GM19099 (cell line): ENCODE results near the gene CDH4.

Experiments
- POLR2A ChIP-seq: IDR thresholded peaks from 3 replicates; pipeline ENCODE4 v1.6.1; 2011; ENCODE audit warnings: low read depth; ENCODE audit not compliant: insufficient read length; ENCODE audit errors: extremely low read depth

Gene CDH4

DNA sequence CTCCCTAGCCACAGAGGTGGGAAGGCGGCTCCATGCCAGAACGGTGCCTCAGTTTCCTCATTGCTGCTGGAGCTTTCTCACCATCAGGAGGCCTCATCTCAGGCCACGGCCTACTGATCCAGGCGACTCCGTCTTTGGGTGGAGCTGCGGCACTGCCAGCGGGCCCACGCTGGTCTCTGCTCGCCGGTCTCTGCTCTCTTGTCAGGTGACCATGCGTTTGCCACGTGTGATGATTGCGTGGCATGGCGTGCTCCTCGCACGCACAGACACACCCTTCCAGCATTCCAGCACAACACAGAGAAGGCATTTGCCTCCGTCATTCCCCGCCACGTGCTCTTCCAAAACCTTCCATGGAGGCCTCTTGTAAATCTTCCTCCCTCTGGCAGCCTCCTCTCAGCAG is 271.1 kb downstream of the CDH4 start:
- no peak for TF ChIP-seq POLR2A

DNA sequence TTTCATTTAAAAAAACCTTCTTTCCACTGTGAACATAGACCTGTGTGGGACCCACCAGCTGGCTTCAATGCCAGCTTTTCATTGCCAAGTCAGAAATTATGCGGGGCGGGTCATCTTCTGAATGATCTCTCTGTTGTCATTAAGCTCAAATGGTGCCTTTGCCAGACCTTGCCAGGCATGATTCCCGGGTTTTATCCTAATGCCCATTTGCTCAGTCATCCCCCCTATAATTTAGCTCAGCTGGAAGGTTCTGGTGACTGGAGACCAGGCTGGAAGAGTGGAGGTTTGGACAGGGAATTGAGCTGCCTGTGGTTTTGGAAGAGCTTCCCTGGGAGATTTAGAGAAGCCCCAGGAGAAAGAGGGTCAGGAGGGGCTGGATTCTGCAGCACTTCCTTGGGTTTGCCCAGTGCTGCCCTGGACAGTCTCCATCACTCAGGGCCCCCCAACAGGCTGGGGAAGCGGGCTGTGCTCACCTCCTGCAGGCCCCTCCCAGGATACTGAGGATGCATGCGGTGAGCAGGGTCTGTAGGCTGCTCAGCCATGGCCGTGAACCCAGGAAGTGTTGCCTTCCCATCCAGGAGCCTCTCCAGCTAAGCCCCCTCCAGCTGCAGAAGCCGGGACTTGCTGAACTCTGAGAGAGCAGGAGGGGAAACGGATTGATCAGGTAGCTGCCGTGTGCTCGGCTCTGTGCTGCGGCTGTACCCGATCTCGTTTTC is 273.0 kb downstream of the CDH4 start:
- TF ChIP-seq POLR2A, result no peak

DNA sequence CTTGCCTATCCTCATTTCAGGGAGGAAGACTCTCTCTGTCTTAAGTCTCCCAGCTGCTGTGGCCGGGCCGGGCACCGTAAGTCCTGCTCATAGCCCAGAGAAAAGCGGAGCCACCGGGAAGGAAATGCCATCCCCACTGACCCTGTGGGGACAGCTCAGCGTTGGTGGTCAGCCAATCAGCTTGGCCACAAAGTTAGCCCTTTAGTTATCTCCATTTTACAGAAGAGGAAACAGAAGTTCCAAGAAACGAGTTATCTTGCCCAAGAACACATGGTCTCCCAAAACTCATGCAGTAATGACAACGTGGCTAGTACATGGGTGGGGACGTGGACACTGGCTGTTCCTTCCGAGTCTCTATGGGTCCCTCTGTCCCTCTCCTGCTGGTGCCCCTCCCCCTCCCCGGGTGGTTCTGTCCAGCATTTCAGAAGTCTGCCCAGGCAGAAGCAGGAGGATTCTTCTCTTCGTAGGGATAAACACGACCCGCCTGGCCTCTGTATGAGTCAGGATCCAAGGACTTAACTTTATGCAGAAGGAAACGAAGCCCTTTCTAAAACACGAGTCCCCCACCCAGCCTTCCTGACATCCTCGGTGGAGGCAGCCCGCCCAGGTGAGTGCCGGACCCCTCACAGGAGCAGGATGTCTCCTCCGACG is 273.8 kb downstream of the CDH4 start:
- TF ChIP-seq POLR2A, result no peak

DNA sequence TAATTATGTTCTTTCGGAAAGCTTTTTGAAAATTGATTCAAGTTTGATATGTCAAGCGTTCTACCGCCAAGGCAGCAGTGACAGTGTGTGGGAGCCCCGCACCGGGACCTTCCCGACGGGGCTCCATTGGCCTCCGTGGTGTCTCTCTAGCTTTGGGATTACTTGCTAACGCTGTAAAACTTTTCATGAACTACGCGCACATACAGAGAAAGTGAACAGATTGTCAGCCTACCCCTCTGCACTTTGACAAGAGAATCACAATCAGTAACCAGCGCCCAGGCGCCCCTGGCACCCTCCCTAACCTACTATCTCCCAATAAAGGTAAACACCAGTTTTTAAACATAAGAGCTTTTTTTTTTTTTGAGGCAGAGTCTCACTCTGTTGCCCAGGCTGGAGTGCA is 274.8 kb downstream of the CDH4 start:
- TF ChIP-seq POLR2A, result no peak

DNA sequence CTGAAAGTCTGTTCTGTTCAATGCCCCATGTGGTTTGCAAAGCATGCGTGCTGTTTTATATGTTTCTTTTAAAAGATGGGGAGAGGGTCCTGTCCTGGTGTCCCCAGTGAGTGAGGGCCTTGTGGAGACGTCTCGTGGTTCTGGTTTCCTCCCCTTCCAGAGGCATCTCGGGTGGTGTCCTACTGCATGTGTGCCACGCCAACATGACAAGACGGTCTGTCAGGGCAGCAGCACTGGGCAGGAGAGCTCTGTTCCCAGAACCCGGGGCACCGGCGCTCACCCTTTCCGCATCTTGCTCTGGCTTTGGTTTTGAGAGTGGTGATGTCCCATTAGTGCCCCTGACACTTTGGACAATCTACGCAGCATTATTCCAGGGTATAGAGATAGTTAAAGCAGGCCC is 275.6 kb downstream of the CDH4 start:
- TF ChIP-seq POLR2A, result no peak

DNA sequence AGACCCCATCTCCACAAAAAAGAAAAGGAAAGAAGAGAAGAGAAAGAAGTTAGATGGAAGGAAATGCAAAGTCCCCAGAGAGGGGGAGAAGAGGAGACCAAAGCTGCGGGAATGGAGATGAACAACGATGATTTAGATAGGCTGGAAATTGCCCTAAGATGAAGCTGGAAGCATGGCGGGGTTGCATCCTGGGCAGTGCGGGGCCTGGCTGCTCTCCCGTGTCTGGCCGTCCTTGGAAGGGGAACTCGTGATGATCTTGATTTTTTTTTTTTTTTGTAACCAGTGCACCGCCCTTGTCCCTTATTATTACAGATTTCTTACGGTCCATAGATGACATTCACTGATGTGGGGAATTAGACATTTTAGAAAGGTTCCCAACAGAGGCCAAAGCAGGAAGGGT is 276.5 kb downstream of the CDH4 start:
- TF ChIP-seq POLR2A, result no peak

DNA sequence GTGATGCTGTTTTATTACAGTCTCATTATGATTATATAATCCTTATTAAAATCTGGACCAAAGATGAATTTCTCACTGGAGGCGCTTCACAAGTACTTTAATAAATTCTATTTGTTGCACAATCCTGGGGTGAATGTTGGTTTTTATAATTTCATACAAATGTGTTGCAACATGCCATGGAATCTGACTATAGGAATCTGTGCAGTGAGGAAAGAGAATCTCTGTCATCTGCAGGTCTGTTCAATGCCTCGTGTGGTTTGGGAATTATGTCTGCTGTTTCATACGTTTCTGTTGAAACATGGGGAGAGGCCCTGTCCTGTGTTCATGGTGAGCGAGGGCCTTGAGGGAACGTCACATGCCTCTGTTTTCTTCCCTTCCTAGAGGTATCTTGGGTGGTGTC is 277.3 kb downstream of the CDH4 start:
- no peak for TF ChIP-seq POLR2A

DNA sequence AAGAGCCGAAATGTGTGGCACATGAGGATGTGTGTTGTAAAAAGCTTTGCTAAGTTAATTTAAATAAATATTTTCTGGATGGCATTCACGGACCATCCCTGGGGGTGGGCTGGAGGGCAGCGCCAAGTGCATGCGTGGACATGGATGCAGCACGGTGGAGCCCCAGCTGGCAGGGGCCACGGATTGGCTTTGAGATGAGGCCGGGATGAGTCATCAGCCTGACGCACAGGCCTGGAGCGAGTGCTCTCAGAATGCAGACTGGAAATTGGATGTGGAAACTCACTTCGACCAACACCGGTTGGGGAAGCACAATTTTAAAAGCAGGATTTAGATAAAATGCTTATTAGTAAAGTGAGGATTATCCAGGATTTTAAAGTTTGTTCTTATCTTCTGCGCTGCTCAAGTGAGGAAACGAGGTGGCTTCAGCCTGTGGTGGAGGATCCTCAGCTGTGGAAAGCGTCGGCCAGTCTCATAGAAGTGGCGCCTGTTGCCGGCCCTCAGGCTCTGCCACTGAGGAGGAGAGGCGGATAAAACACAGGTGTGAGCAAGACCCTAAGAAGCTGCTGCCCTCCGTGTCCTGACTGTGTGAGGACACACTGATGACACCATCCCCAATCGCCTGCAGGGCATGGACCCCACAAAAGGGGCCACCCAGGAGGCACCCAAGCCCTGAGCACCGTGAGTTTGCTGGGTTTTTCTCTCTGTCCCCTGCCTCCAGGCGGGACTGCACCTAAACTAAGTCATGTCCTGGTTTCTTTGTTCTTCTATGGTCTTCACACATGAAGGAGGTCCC is 279.7 kb downstream of the CDH4 start:
- TF ChIP-seq POLR2A, result no peak

DNA sequence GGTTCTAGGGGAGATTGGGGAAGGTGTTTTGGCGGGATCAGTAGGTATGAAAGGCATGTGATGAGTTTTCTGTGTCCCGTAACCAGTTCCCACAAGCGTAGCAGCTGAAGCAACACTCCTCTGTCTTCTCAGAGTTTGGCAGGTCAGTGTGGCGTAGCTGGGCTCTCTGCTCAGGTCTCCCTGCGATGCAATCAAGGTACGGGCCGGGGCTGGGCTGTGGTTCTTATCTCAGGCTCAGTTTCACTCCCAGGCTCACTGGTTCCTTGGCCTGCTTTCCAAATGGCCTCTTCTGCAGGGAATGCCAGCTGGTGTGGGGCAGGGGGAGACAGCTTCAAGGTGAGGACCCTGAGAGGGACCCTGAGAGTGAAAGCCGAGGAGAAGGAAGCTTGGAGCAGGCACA is 280.7 kb downstream of the CDH4 start:
- TF ChIP-seq POLR2A, result no peak

DNA sequence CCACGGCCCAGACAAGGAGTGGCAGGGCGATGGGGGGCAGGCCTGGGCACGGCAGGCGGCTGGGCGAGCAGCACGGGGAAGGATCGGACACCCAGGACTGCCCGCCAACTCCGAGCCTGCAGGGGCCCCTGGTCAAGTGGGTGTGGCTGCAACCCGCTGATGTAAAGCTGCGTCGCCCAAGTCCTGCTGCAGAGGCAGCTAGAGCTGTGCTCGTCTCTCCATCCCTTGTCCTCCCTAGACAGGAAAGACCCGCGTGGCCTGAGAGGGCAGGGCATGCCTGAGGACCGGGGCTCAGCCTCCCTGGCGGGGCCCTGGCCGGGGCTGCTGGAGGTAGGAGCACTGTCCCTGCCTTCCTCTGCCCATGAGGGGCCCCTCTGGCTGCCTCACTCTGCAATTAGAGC is 281.2 kb downstream of the CDH4 start:
- no peak for TF ChIP-seq POLR2A

DNA sequence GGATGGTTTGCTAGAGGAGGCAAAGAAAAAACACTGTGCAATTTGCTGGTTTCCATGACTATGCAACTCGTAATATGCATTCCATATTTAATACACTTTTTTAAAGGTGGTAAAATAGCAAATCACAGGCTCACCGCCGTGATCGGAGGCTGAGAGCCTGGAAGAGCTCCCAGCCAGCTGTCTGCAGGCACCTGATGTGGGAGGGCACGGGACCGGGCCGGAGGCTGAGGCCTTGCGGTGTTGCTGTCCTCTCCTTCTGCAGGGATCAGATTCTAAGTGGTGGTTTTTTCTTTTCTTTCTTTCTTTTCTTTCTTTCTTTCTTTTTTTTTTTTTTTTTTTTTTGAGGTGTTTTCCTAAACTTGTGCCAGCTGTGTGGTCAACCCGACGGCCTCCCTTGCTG is 282.3 kb downstream of the CDH4 start:
- TF ChIP-seq POLR2A, result no peak

DNA sequence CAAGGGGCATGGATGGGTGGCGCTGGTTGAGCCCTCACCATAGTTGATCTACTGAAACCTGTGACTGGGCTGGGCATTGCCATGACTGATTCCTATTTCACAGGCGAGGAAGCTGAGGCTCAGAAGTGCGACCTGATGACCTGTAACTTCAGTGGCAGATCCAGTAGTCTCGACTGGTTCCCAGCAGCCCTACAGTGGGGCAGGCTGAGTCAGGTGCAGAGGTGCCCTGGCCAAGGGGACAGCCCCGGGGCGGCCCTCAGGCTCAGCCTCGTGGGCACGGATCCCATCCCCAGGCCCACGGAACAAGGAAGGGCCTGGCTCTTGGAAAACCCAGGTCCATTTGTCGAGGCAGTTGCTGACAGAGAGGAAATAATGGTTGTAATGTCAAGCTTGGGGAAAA is 283.0 kb downstream of the CDH4 start:
- TF ChIP-seq POLR2A, result no peak

DNA sequence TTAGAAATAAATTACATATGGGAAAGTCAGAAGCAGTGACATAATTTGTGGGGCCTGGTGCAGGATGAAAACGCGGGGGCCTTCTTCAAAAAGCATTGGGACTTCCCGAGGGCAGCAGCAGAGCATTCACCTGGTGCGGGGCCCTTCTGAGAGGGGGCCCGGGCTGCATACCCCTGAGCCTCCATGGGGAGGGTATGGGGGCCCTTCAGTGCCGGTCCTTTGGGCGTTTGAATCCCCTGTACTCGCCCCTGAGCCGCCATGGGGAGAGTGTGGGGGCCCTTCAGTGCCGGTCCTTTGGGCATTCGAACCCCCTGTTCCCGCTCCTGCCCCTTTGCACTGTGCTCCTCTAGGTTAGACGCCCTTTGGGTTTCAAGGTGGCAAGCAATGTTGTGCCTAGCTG is 283.5 kb downstream of the CDH4 start:
- TF ChIP-seq POLR2A, result no peak

DNA sequence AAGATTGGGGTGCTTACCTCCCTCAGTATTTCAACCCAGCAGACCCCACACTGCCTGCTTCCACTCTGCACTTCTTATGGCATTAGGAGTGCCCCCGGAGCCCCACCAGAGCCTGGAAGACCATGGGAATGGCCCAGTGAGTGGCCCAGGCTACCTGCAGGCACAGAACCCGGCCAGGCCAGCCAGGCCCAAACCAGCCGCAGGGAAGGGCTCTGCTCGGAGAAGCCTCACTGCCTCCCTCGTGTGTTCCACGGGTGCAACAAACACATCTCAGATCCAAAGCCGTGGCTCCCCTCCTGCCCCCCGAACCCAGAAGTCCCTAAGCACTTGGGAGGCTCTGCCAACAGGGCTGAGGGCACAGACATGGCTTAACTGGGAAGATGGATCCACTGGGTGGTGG is 283.9 kb downstream of the CDH4 start:
- no peak for TF ChIP-seq POLR2A

DNA sequence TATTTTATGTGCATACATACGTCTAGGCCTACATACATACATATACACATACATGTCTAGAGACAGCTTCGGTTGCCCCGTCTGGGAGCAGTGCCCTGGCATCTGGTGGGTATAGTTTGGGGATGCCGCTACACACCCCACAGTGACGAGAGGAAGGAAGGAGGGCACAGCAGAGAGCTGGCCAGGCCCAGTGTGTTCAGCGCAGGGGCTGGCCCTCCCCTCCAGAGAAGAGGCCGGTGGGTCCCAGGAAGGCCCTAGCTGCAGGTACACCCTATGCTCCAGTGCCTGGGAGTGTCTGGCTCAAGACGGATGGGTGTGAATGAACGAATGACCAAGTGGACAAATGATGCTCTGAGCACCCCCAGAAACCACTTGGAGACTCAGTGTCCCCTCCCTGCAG is 284.6 kb downstream of the CDH4 start:
- TF ChIP-seq POLR2A, result no peak

DNA sequence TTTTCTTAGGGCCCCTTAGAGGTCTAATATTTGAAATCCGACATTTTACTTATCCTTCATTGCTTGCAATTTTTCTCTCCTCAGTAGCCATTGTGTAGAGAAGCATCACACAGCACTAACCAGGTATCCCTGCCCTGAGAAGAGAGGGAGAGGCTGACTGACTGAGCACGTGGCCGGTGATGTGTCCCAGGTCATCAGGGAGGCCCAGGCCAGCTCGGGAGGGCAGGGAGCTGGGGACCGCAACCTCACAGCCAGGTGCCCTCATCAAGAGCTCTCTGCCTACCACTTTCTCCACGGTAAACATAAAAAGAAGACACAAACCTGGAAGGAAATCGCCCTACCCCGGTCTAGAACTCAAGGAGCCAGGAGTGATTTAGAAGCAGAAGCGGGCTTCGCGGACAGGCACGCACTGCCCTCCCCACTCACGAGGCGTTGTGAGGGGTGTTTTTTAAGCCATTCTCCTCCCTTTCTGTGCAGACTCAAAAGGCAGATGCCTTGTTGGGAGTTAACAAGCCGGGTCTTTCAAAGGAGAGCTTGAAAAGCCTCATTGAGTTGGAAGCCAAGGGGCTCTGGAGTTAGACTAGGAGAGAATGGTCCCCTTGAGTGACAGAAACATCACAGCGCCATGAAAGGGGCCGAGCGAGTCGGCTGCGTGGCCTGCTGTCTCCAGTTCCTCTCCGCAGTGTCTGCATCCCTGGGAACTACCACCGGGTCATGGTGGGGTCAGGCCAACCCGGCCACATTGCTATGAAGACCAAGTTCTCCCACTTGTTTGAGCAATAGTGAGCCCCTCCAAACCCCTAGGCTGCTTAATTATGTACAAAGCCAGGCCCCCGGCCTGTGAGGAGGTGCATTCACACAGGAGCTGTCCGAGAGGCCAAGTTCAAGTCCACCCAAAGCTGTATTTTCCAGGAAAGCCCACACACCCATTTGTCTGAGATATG is 285.4 kb downstream of the CDH4 start:
- no peak for TF ChIP-seq POLR2A
